ENCODE measurements around the gene IQSEC1.

IQSEC1 gene

DNA sequence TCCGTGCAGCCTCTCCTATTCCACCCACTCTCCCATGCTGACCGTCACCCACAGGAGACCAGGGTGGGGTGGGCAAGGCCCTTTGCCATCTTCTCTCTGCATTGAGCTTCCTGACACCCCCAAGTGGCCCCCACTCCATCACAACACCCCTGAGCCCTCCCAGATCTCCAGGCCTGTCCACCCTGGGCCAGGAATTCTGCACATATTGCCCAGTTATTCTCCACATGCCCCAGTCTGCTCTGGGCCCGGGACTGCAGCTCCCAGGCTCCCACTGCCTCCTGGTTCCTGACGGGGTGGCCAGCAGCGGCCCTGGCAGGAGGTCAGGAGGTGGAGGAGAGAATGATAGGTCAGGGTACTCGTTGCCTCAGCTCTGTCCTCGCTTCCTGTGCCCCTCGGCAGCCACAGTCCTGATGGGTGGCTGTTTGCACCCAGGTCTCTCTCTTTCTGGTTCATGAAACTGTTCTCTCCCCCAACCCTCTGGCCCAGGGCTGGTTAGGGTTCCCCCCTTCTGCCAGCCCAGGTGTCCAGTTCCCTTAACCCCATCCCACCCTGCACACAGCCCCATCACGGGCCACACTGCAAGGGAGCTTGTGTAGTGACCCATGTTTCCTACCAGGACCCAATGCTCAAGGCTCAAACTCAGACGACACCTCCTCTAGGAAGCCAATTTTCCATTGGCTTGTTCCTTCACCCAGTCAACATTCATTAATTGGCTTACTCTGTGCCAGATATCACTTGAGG is 47.3 kb downstream of the IQSEC1 start:
- no peak overlapping the region for H3K27ac ChIP-seq (ENCODE audit: low read depth, low read length, severe bottlenecking)
- H3K9me3 ChIP-seq (ENCODE audit: control insufficient read depth, low read length), result no peaks in the 10 kb centered on the region
- peaks cover 25% of the 10 kb centered on the region for H3K4me1 ChIP-seq (ENCODE audit: control insufficient read depth, insufficient read depth, low read length, poor library complexity, severe bottlenecking)
- WGBS, 2 experiments (ENCODE audit: insufficient coverage in 2 of 2), result 82 to 88% methylated on average over 5 to 10 of the region's 10 CpGs
- no peak overlapping the region for H3K4me3 ChIP-seq (ENCODE audit: extremely low read depth, insufficient read depth, low read length, poor library complexity, severe bottlenecking)
- no peaks in the 10 kb centered on the region for H3K36me3 ChIP-seq (ENCODE audit: control insufficient read depth, insufficient read depth, low read length)

DNA sequence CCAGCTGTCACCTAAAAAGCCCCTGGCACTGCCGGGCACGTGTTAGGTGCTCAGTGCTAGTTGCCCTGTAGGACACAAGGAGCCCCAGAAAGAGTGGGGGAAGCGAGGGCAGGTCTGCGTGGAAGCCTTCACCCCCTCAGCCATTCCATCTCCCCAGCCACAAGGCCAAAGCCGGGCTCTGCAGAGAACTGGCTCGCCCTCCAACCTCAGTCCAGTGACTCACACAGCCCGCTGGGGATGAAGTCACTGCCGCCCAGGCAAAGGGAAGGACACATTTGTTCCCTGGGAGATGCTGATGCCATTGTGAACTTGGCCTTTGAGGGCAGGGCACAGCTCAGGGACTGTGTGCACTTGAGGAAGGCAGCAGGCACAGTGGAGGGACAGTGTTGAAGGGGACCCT is 48.1 kb downstream of the IQSEC1 start:
- Histone ChIP-seq H3K27ac (ENCODE audit: low read depth, low read length, severe bottlenecking) (no peak overlapping the region), H3K9me3 (ENCODE audit: control insufficient read depth, low read length) (no peaks in the 10 kb centered on the region), H3K36me3 (ENCODE audit: control insufficient read depth, insufficient read depth, low read length) (no peaks in the 10 kb centered on the region), H3K4me3 (ENCODE audit: extremely low read depth, insufficient read depth, low read length, poor library complexity, severe bottlenecking) (no peak overlapping the region), H3K4me1 (ENCODE audit: control insufficient read depth, insufficient read depth, low read length, poor library complexity, severe bottlenecking) (peaks cover 31% of the 10 kb centered on the region)
- 73 to 78% methylated on average over 3 to 5 of the region's 8 CpGs for WGBS, 2 experiments (ENCODE audit: insufficient coverage in 2 of 2)

DNA sequence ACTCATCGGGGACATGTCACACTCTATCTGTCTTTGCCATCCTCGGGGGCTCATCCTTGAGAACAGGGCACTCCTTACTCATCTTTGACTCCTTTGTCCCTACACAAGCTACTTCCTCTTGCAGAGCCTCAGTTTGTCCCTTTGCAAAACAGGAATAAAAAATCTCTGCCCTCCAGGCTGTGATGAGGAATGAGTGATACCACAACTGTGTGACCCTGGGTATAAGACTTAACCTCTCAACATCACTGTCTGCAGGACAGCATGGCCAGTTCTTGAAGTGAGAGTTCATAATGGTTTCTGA is 48.5 kb downstream of the IQSEC1 start:
- Histone ChIP-seq H3K4me1 (ENCODE audit: control insufficient read depth, insufficient read depth, low read length, poor library complexity, severe bottlenecking) (peaks cover 35% of the 10 kb centered on the region), H3K9me3 (ENCODE audit: control insufficient read depth, low read length) (no peaks in the 10 kb centered on the region), H3K27ac (ENCODE audit: low read depth, low read length, severe bottlenecking) (no peak overlapping the region), H3K4me3 (ENCODE audit: extremely low read depth, insufficient read depth, low read length, poor library complexity, severe bottlenecking) (no peak overlapping the region), H3K36me3 (ENCODE audit: control insufficient read depth, insufficient read depth, low read length) (no peaks in the 10 kb centered on the region)
- WGBS, 2 experiments (ENCODE audit: insufficient coverage in 2 of 2), result 92 to 93% methylated on average over 2 of the region's 2 CpGs

DNA sequence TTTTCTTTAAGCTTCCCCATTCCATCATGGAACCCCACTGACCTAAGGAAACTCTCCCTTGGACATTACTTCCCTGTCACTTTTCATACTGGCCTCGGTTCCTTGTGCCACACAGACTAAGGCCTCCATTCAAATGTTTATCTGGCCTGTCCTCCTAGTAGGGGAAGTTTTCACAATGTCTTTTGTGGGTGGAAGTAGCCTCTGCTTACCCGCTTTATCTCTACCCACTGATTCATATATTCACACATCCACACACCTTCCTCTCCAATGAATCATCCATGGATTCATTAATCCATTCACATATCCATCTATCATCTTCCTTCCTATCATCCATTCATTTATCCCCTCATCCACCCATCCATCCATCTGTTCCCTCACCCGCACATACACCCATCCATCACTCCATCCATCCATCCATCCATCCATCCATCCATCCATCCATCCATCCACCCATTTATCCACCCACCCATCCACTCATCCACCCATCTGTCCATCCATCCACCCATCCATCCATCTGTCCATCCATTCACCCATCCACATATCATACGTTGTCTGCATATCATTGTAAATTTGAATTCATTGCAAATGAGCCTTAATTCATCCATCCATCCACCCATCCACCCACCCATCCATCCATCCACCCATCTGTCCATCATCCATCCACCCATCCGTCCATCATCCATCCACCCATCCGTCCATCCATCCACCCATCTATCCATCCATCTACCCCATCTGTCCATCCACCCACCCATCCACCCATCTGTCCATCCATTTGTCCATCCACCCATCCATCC is 49.1 kb downstream of the IQSEC1 start:
- H3K27ac ChIP-seq (ENCODE audit: low read depth, low read length, severe bottlenecking), result no peak overlapping the region
- no peak overlapping the region for H3K4me3 ChIP-seq (ENCODE audit: extremely low read depth, insufficient read depth, low read length, poor library complexity, severe bottlenecking)
- H3K4me1 ChIP-seq (ENCODE audit: control insufficient read depth, insufficient read depth, low read length, poor library complexity, severe bottlenecking), result peaks cover 41% of the 10 kb centered on the region
- WGBS, 2 experiments (ENCODE audit: insufficient coverage in 2 of 2), result 98 to 99% methylated on average over 5 to 6 of the region's 6 CpGs
- H3K9me3 ChIP-seq (ENCODE audit: control insufficient read depth, low read length), result no peaks in the 10 kb centered on the region
- no peaks in the 10 kb centered on the region for H3K36me3 ChIP-seq (ENCODE audit: control insufficient read depth, insufficient read depth, low read length)

DNA sequence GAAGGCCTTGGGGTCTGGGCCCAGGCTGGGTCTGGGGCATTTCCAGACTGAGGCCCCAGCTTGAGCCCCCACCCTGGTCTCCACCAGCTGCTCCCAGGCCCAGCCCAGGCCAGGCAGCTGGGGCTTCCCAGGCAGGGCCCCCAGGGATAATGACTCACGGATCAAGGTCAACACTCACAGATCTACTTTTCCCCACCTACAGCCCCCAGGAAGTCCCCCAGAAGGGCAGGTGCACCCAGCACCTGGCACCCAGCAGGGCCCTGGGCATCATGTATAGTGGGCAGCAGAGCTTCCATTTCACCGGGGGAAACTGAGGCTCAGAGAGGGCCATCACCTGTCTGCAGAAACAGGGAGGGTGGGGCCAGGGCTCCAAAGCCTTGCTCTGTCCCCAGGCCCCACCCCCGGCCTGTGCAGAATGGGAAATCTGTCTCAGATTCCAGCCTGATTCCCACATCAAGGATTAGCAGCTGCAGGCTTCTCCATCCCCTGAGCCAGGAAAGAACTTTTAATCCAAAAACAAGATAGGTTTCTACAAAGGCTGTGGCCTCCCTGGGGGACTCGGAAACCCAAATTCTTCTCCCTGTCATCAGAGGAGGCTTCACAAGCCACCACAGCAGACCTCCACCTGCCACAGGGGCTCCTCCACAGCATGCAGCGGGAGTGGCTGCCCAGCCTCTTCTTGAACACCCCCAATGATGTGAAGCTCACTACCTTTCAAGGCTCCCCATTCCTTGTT is 49.8 kb downstream of the IQSEC1 start:
- H3K9me3 ChIP-seq (ENCODE audit: control insufficient read depth, low read length), result no peaks in the 10 kb centered on the region
- H3K4me3 ChIP-seq (ENCODE audit: extremely low read depth, insufficient read depth, low read length, poor library complexity, severe bottlenecking), result no peak overlapping the region
- H3K36me3 ChIP-seq (ENCODE audit: control insufficient read depth, insufficient read depth, low read length), result no peaks in the 10 kb centered on the region
- WGBS, 2 experiments (ENCODE audit: insufficient coverage in 2 of 2), result 92 to 98% methylated on average over 4 to 5 of the region's 5 CpGs
- peaks cover 47% of the 10 kb centered on the region for H3K4me1 ChIP-seq (ENCODE audit: control insufficient read depth, insufficient read depth, low read length, poor library complexity, severe bottlenecking)
- H3K27ac ChIP-seq (ENCODE audit: low read depth, low read length, severe bottlenecking), result no peak overlapping the region

DNA sequence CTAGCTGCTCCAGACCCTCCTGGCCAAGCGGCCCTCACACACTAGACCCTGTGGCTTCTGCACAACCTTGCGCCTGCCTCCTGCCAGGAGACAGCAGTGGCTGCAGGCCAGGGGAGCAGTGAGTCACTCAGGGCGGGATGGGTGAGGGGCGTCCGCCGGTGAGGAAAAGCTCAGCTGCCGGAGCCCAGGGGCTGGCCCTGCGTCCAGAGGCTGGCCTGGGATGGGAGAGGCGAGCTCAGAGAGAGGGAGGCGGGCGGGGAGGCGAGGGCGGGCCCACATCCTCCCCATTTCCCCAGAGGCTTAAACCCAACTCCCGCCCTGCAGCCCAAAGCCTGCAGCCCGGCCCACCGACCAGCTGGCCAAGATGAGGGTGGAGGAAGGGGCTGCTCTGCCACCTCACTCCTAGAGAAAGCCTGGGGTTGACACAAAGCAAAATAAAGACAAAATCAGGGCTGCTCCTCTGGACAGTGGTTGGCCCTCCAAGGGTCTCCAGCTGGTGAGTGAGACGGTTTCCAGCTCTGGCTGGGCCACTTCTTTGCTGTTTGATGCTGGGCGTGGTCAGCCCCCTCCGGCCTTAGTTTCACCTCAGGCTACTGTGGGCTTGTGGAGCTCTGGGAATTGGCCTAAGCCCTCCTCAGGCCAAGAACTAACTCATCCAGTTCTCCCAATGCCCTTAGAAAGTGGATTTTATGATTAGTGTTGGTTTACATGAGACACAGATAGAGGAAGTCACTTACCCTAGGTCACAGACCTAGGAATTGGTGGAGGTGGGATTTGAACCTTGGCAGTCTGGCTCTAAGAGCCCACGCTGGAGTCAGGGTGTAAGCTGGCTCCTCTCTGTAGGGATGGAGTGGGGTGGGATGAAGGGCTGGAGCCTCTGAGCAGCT is 50.6 kb downstream of the IQSEC1 start:
- Histone ChIP-seq H3K4me3 (ENCODE audit: extremely low read depth, insufficient read depth, low read length, poor library complexity, severe bottlenecking) (no peak overlapping the region), H3K4me1 (ENCODE audit: control insufficient read depth, insufficient read depth, low read length, poor library complexity, severe bottlenecking) (peaks cover 54% of the 10 kb centered on the region), H3K36me3 (ENCODE audit: control insufficient read depth, insufficient read depth, low read length) (no peaks in the 10 kb centered on the region), H3K9me3 (ENCODE audit: control insufficient read depth, low read length) (no peaks in the 10 kb centered on the region), H3K27ac (ENCODE audit: low read depth, low read length, severe bottlenecking) (peak overlapping the region; percentile 62)
- 37 to 53% methylated on average over 11 to 13 of the region's 20 CpGs for WGBS, 2 experiments (ENCODE audit: insufficient coverage in 2 of 2)

DNA sequence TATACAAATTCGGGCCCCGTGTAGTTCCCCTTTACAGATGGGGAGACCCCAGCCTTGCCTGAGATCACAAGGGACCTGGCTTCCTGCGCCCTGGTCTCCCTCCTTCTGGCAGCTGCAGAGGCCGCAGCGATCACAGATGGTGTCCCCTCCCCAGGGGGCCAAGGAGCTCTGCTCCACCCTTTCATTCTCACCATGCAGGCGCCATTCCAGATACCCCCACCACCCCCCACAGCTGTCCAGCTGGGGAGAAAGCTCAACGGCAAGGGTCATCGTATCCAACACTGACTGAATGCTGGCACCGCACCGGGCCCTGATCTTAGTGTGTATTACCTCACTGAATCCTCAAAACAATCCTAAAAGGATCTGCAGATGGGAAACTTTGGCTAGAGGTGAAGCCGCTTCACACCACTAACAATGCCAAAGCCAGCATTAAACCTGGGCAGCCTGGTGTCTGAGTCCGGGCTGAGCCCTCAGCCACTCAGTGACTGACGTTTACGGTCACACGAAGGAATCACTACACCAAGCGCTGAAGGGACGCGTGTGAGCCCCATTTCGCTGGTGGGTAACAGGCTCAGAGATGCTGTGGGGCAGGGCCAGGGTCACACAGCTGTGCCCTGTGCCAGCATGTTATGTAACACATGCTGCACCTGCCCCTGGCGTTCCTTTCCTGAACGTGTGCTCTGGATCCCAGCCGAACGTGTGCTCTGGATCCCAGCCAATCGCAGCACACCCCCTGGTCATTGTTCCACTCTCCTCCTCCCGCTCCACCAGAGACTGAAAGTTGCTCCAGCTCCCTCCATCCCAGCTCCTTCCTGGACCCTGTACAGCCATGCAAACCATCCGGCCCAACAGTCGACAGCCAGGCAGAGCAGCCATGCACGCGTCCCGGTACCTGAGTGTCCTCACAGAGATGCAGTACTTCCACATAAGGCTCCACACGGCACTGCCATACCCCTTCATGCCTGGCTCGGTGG is 51.8 kb downstream of the IQSEC1 start:
- Histone ChIP-seq H3K4me1 (ENCODE audit: control insufficient read depth, insufficient read depth, low read length, poor library complexity, severe bottlenecking) (peaks cover 56% of the 10 kb centered on the region), H3K36me3 (ENCODE audit: control insufficient read depth, insufficient read depth, low read length) (no peaks in the 10 kb centered on the region), H3K4me3 (ENCODE audit: extremely low read depth, insufficient read depth, low read length, poor library complexity, severe bottlenecking) (no peak overlapping the region), H3K27ac (ENCODE audit: low read depth, low read length, severe bottlenecking) (peak overlapping the region; percentile 62), H3K9me3 (ENCODE audit: control insufficient read depth, low read length) (no peaks in the 10 kb centered on the region)
- WGBS, 2 experiments (ENCODE audit: insufficient coverage in 2 of 2), result 88 to 91% methylated on average over 24 to 28 of the region's 32 CpGs

DNA sequence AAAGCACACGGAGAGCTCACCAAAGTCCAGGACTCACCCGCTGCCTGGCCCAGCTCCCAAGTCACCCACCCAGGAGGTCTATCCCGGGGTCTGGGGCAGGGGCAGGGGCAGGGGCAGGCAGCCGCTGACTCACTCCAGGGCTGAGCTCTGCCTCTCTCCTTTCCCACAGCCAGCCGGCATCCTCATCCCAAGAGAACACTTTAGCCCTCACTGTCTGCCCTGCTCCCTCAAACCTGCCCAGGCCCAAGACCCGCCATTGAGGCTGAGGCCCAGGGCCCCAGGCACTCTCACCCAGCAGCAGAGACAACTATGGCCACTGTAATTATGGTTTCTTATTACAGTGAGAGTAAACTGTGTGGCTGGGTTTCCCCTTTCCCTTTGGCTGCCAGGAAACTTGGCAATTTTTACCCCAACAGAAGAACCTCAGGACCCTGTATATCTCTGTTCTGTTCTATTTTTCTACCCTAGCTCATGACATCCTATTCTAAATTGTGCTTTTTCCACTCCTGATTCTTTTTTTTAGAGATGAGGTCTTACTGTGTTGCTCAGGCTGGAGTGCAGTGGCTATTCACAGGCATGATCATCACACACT is 53.0 kb downstream of the IQSEC1 start:
- no peaks in the 10 kb centered on the region for H3K9me3 ChIP-seq (ENCODE audit: control insufficient read depth, low read length)
- H3K36me3 ChIP-seq (ENCODE audit: control insufficient read depth, insufficient read depth, low read length), result no peaks in the 10 kb centered on the region
- H3K27ac ChIP-seq (ENCODE audit: low read depth, low read length, severe bottlenecking), result no peak overlapping the region
- peaks cover 66% of the 10 kb centered on the region for H3K4me1 ChIP-seq (ENCODE audit: control insufficient read depth, insufficient read depth, low read length, poor library complexity, severe bottlenecking)
- 67 to 76% methylated on average over 3 of the region's 6 CpGs for WGBS, 2 experiments (ENCODE audit: insufficient coverage in 2 of 2)
- no peak overlapping the region for H3K4me3 ChIP-seq (ENCODE audit: extremely low read depth, insufficient read depth, low read length, poor library complexity, severe bottlenecking)

DNA sequence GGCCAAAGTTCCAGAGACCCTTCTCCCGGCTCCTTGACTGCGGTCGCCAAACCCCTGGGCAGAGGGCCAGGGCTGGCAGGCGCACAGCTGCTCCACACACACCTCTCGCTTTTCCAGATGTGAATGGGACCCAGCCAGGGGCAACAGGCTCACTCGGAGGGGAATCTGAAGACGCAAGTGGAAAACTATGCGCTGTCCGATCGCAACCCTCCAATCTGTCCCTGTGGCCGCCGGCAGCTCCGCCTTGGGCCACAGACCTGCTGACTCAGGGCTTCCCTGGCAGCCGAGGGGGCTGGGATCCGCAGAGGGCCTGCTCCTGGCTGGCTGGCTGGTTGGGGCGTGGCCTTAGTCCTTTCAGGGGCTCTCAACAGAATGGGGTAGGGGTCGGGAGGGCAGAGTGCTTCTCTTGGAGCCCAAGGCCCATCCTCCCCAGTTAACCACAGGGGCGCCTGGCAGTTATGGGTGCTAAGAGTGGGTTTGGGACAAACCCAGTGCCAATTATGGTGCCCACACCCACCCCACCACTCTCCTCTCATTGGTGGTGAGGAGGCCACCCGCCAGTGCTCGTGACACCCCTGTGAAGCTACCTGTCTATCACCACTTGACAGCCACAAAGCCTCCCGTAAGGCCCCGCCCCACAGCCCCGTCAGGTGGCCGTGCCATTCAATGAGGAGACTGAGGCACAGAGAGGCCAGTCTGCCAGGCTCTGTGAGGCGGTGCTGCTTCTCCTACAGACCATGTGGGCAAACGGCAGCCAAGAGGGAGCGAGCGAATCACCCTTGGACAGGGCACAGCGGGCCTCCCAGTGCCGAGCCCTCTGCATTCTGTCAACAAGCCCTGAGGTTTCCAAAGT is 53.8 kb downstream of the IQSEC1 start:
- 42 to 43% methylated on average over 22 to 29 of the region's 30 CpGs for WGBS, 2 experiments (ENCODE audit: insufficient coverage in 2 of 2)
- Histone ChIP-seq H3K27ac (ENCODE audit: low read depth, low read length, severe bottlenecking) (no peak overlapping the region), H3K4me1 (ENCODE audit: control insufficient read depth, insufficient read depth, low read length, poor library complexity, severe bottlenecking) (peaks cover 59% of the 10 kb centered on the region), H3K36me3 (ENCODE audit: control insufficient read depth, insufficient read depth, low read length) (no peaks in the 10 kb centered on the region), H3K9me3 (ENCODE audit: control insufficient read depth, low read length) (no peaks in the 10 kb centered on the region), H3K4me3 (ENCODE audit: extremely low read depth, insufficient read depth, low read length, poor library complexity, severe bottlenecking) (no peak overlapping the region)
